ENCODE measurements around the gene EXOC3L4. TPM values are rescaled to one million over a fixed set of nuclear protein-coding genes. Genes with fewer than 3 reads are reported as not detected.

The EXOC3L4 gene
- total and polyA plus RNA-seq, 8 donors, result 0.63 to 8.9 (median 1.3) TPM

GRCh38 chr14:103055695-103056094 lies 38.8 kb upstream of the EXOC3L4 start:
- no peak for FAIRE-seq
- H3K4me1 ChIP-seq, result peaks cover 0 to 24% (median 13%) of the 10 kb centered on the region in 3 donors
- TF ChIP-seq CTCF (IDR thresholded peaks at IDR 0.05), result no peak

GRCh38 chr14:103056322-103057027 lies 38.0 kb upstream of the EXOC3L4 start:
- Histone ChIP-seq H3K4me3 (peak overlapping the region; percentile 83 to 96 (median 94)), H3K36me3 (no peaks in the 10 kb centered on the region), H3K27ac (peak overlapping the region; percentile 73 to 85 (median 77)), H3K9me3 (no peaks in the 10 kb centered on the region), H3K4me1 (peaks cover 0 to 21% (median 13%) of the 10 kb centered on the region in 3 donors), H3K27me3 (no peaks in the 10 kb centered on the region)
- no peak for TF ChIP-seq CTCF (IDR thresholded peaks at IDR 0.05)
- DNase-seq (peak; percentile 42 to 87 (median 64)), FAIRE-seq (no peak), ATAC-seq (peak; percentile 4 to 42 (median 20))
- intact Hi-C loops (cut with DNase I), result no loop called here
- WGBS, 2 donors, result 0 to 2% methylated on average over 30 to 50 of the region's 50 CpGs

More at GRCh38 chr14:103055695-103056094, 38.8 kb upstream of the EXOC3L4 start:
- Histone ChIP-seq H3K27me3 (no peaks in the 10 kb centered on the region), H3K4me3 (peak overlapping the region in 3 of 4 donors; percentile 5 to 96 (median 95)), H3K36me3 (no peaks in the 10 kb centered on the region), H3K9me3 (no peaks in the 10 kb centered on the region), H3K27ac (peak overlapping the region in 2 of 4 donors; percentile 7 to 58)
- ATAC-seq, result no peak
- DNase-seq, result no peak
- 27 to 31% methylated on average over 8 of the region's 8 CpGs for WGBS, 2 donors
- intact Hi-C loops (cut with DNase I), result no loop called here

GRCh38 chr14:103057028-103057371 lies 37.5 kb upstream of the EXOC3L4 start:
- DNase-seq (peak in 3 of 6 donors; percentile 24 to 67 (median 49)), ATAC-seq (peak; percentile 6 to 11 (median 7)), FAIRE-seq (no peak)
- Histone ChIP-seq H3K27me3 (no peaks in the 10 kb centered on the region), H3K4me1 (peaks cover 0 to 21% (median 13%) of the 10 kb centered on the region in 3 donors), H3K36me3 (no peaks in the 10 kb centered on the region), H3K4me3 (peak overlapping the region; percentile 83 to 96 (median 94)), H3K9me3 (no peaks in the 10 kb centered on the region), H3K27ac (peak overlapping the region; percentile 73 to 85 (median 77))
- no peak for TF ChIP-seq CTCF (IDR thresholded peaks at IDR 0.05)
- intact Hi-C loops (cut with DNase I), result no loop called here
- 0% methylated on average over 14 to 53 of the region's 53 CpGs for WGBS, 2 donors

GRCh38 chr14:103057372-103058163 lies 37.0 kb upstream of the EXOC3L4 start, which contains the start of gene CDC42BPB:
TSS of gene CDC42BPB (minus strand) at chr14:103057549. CDS start at chr14:103057173, 376 bp downstream.
- FAIRE-seq (no peak), DNase-seq (peak; percentile 87 to 95 (median 92))
- H3K27me3 ChIP-seq, result no peaks in the 10 kb centered on the region

More at GRCh38 chr14:103057372-103058163, 37.0 kb upstream of the EXOC3L4 start, which contains the start of gene CDC42BPB:
- ATAC-seq, result peak; percentile 93 to 97 (median 95)
- Histone ChIP-seq H3K36me3 (no peaks in the 10 kb centered on the region), H3K4me3 (peak within 1 kb of the TSS; percentile 83 to 96 (median 94)), H3K27ac (peak within 1 kb of the TSS; percentile 73 to 85 (median 77)), H3K9me3 (no peaks in the 10 kb centered on the region), H3K4me1 (peaks cover 0 to 21% (median 13%) of the 10 kb centered on the region in 3 donors)
- intact Hi-C loops (cut with DNase I), result no loop called here
- WGBS, 2 donors, result 1% methylated on average over 46 to 113 of the region's 113 CpGs
- no peak for TF ChIP-seq CTCF (IDR thresholded peaks at IDR 0.05)

Measured in pancreas (tissue), 10 donors.